GM21723 (cell line): ENCODE results near the gene FTO.

Source experiments
- ATAC-seq: cut with Tn5 transposase; IDR thresholded peaks from one replicate; pipeline ENCODE4 v1.9.1; 2021; ENCODE audit warnings: mild to moderate bottlenecking, moderate library complexity; ENCODE audit not compliant: unreplicated experiment

Gene FTO

GRCh38 chr16:54066451-54067105 lies 362.6 kb downstream of the FTO start:
- ATAC-seq: no peak

GRCh38 chr16:54067322-54068065 lies 363.5 kb downstream of the FTO start:
- no peak for ATAC-seq

DNA sequence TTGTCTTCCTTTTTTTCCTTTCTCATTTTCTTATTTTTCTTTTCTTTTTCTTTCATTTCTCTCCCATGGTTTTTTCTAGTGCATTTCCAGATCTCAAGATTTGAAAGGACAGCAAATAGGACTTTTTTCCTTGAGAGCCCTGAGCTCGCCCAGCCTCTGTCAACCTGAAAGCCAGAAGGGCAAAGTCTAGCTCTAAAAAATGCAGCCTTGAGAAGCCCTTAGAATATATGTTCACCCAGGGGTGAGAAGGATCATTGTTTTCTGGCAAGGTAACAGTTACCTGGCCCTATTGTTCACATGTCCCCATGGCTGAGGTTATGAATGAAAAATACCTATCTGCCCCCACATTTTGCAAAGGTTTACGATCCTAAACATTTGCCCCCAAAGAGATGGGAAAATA lies 364.3 kb downstream of the FTO start:
- ATAC-seq: no peak

DNA sequence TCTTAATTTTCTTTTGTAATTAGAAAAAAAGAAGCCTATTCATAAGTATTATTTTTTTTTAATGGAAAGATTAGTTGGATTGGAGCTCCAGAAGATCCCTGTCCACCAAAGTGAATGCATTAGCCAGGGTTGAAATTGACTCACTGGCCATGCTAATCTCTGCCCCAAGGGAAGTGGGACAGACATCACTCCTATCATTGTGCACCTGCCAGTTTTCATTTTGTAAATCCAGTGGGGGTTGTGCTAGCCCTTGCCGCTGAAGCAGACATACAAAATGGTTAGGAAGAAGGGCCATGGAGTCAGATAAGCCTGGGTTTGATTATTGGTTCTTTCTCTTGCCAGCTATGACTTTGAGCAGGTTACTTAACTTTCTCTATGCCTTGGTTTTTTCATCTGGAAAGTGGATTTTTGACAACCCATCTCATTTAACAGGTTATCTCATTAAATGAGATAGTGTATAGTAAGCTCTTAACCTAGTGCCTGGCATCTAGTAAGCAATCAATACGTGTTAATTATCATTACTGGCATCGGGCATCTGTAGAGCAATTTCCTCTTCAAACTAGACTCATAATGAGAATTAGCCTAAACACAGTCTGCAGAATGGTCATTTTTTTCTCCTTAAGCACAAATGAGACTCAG lies 365.8 kb downstream of the FTO start:
- ATAC-seq: no peak

DNA sequence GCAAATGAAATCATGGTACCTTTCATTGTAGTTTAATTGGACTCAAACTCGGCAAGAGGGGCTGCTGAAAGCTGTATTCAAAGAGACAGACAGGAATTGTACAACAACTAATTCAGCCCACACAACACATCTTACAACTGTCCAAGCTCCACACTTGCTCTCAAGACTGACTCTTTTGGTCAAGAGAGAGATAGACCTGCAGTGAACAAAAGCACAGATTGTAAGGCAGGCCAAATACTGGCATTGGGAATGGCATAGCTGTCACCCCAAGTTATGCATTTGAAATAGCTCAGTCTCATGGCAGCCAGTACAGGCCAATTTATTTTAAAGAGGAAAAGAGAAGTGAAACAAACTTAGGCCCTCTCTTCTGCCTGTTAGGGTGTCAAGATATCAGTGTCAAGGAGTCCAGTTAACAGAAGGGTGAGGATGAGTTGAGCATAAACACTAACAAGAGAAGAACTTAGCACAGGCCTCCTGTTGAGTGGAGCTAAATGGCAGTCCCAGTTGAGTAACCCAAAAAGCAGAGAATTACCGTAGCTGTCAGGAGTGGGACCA lies 366.9 kb downstream of the FTO start:
- no peak for ATAC-seq

GRCh38 chr16:54071514-54071913 lies 367.6 kb downstream of the FTO start:
- ATAC-seq: no peak

- ATAC-seq: no peak
These were observed 368.3 kb downstream of the FTO start for GRCh38 chr16:54072237-54072636.

GRCh38 chr16:54073356-54073755 lies 369.4 kb downstream of the FTO start:
- no peak for ATAC-seq

GRCh38 chr16:54075446-54075845 lies 371.5 kb downstream of the FTO start:
- no peak for ATAC-seq

GRCh38 chr16:54076006-54076504 lies 372.1 kb downstream of the FTO start:
- ATAC-seq: no peak

- no peak for ATAC-seq
These were observed 373.3 kb downstream of the FTO start for GRCh38 chr16:54077050-54077821.

GRCh38 chr16:54080524-54081008 lies 376.6 kb downstream of the FTO start:
- ATAC-seq: no peak

DNA sequence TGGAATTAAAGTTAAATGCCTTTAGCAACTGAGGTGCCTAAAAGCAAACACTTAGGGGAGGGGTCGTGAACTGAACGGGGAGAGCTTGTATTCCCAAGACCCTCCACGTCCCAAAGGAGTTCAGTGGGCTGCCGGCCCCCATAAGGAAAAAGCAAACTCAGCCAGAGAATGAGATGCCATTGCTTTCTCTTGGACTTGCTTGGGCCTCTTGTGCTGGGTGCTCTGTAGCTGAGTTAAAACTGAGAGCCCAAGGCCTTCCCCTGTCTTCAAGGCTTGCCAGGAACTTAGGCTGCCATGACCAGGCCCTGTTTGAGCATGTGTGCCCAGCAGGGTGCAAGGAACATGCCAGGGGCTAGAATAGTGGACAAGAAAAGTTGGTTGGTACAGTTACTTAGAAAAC lies 382.8 kb downstream of the FTO start:
- ATAC-seq: no peak

GRCh38 chr16:54090602-54091001 lies 386.6 kb downstream of the FTO start:
- no peak for ATAC-seq

DNA sequence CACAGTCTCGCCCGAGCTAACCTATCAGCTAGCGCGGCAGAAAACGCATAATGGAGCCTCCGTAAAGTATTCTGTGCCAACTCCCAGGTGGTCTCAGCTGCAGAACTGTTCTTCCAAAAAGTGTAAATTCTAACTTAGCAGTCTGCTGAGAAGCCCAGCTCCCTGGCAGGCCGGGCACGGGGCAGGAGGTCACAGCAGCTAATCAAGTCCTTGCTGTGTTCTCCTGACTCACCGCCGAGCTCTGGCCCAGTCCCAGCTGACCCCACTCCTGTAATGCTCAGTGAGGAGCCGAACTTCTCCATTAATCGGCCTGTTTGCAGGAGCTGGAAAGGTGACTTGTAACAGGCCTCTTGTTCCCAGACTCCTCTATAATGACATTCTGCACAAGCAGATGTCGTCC lies 389.3 kb downstream of the FTO start:
- no peak for ATAC-seq

DNA sequence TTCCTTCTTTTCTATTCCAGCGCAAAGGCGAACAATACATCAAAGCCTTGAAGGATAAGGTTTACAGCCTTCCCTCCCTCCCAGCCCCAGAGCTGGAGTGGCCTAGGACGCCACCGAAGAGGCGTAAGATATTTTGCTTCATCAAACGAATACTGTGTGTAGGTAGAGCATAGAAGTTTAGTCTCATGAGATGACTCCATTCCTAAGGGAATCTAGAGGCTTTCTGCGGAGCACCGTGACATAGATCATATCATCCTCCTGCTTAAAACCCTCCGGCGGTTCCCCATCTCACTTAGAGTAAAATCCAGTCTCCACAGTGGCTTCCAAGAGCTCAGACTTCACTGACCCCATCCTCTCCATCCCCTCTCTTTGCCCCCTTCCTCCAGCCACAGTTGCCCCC lies 390.7 kb downstream of the FTO start:
- no peak for ATAC-seq

GRCh38 chr16:54096607-54097006 lies 392.7 kb downstream of the FTO start:
- ATAC-seq: no peak

GRCh38 chr16:54097774-54098173 lies 393.8 kb downstream of the FTO start:
- no peak for ATAC-seq

DNA sequence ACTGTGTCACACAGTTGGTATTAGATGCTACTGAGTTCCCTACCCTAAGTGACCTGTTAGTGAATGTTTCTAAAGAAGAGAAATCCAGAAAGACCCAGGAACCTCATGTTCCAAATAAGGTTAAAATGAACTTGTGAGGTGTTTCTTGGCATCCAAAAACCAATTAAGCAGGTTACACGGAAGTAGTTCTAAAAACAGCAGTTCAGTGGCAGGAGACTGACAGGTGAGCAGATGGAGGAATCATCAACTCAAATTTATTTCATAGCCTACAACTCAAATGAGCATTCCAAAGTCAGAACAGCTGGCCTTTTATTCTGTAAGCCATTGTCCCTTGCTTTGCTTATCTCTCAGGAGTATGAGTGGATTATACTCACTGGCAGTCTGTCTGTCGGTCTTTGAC lies 394.3 kb downstream of the FTO start:
- ATAC-seq: no peak

DNA sequence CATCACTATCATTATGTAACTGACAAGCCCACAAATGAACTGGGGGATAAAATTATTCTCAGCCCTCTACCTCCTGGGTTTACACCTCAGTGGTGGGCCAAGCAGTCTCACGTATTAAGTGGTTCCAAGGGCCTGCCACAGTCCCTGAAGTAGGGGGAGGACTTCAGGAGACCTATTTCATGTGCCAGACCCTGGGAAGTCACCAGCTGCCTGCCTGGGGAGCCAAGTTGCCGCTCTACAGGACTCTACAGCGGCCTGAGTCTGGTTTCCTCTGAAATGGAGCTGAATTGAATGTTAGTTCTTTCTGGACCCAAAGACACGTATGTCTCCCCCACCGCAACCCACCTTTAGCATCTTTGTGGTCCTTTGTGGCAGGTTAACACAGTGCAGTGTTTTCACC lies 395.7 kb downstream of the FTO start:
- no peak for ATAC-seq
